K562 (cell line): ENCODE data around the gene DDAH2.

Source experiments
- NFATC3 ChIP-seq: fragments of 450-650 bp; IDR thresholded peaks from 2 replicates; pipeline ENCODE4 v1.6.1; 2017; ENCODE audit warnings: mild to moderate bottlenecking
- SMC3 ChIP-seq: conservative IDR thresholded peaks from 2 replicates; pipeline ENCODE4 v1.6.1; 2011; ENCODE audit warnings: low read depth, low read length, improper control_type of control experiment; ENCODE audit not compliant: insufficient read depth
- ZNF263 ChIP-seq: sonication (generic); formaldehyde crosslinking; IDR thresholded peaks from 2 replicates; pipeline ENCODE4 v1.8.0; 2022; ENCODE audit warnings: mild to moderate bottlenecking, missing genetic modification reagents, borderline replicate concordance

DNA sequence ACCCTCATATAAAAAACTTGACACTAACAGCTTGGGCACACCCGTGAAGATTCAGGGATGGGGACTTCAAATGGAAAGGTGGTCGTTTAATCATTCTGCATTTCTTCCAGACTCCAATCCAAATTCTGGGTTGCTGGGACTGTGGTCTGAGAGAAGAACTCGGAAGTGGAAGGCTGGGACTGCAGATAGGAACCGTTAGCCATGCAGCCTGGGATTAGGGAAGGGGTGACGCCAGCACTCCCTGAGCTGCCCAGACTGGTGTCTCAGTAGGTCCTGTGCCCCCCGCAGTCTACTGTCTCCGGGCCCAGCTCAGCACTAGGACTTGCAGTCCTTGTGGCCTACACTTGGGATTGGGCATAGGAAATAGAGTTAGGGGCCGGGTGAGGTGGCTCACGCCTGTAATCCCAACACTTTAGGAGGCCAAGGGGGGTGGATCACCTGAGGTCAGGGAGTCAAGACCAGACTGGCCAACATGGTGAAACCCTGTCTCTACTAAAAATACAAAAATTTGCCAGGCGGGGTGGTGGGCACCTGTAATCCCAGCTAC is 7.7 kb upstream of the DDAH2 start:
- TF ChIP-seq NFATC3 (no peak), ZNF263 (CRISPR knock-in tag) (no peak), SMC3 (no peak)
